GM18909 (cell line): ENCODE measurements around the gene POLE.

Experiments used
- ATAC-seq: cut with Tn5 transposase; IDR thresholded peaks from one replicate; pipeline ENCODE4 v1.9.1; 2021; ENCODE audit warnings: mild to moderate bottlenecking; ENCODE audit not compliant: unreplicated experiment, poor library complexity

Gene POLE

GRCh38 chr12:132617822-132618682, 69.1 kb downstream of the POLE start:
- no peak for ATAC-seq

GRCh38 chr12:132617135-132617701, 69.9 kb downstream of the POLE start:
- no peak for ATAC-seq

- no peak for ATAC-seq
These were observed 71.5 kb downstream of the POLE start for GRCh38 chr12:132615579-132616038.

DNA sequence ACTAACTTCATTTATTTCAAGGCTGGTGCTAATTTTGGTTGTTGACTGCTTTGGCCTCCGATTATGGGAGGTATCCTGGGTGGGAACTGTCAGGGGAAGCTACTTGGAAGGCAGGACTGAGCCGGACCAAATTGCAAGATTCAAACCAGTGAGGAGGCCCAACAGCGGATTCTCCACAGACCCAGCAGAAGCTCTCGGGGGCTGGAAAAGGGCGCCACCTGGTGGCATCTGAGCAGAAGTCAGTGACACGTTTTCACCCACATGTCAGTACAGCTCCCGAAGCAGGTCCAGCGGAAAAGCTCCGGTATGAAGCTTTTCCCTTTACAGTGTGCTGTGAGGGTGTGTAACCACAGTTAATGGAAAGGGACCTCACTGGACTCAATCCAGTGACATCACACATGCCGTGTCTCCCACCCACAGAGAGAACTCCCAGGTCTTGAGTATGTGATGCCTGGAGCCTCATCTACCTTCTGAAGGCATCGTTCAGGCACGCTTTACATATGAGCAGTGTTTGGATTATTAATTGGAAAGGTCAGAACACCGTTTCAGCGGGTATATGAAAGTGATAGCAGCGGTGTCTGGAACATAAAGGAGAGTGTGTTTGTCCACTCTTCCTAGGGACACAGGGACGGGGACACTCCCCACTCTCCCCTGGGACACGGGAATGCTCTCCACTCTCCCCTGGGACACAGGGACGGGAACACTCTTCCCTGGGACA, 72.1 kb downstream of the POLE start:
- no peak for ATAC-seq

DNA sequence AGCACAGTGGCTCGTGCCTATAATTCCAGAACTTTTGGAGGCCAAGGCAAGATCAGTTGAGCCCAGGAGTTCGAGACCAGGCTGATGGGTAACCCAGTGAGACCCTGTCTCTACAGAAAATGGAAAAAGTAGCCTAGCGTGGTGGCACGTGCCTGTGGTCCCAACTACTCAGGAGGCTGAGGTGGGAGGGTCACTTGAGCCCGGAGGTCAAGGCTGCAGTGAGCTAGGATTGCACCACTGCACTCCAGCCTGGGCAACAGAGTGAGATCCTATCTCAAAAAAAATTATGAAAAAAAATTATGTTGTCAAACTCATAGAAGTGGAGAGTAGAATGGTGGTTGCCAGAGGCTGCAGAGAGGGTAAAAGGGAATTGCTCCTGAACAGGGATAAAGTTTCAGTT, 73.1 kb downstream of the POLE start:
- no peak for ATAC-seq

DNA sequence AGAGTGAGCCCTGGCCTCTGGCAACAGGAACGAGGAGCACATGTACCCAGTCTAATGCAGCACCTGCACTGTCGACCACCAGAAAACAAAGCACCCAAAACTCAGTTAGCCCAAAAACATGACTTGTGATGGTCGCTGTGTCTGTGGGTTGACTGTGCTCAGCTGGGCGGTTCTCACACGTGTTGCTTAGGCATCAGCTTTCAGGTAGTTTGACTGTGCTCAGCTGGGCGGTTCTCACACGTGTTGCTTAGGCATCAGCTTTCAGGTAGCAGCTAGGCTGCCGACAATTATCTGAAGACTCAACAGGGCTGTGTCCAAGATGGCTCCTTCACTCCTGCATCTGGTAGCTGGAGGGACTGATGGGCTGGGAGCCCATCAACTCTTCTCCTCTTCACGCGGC, 75.5 kb downstream of the POLE start:
- no peak for ATAC-seq

DNA sequence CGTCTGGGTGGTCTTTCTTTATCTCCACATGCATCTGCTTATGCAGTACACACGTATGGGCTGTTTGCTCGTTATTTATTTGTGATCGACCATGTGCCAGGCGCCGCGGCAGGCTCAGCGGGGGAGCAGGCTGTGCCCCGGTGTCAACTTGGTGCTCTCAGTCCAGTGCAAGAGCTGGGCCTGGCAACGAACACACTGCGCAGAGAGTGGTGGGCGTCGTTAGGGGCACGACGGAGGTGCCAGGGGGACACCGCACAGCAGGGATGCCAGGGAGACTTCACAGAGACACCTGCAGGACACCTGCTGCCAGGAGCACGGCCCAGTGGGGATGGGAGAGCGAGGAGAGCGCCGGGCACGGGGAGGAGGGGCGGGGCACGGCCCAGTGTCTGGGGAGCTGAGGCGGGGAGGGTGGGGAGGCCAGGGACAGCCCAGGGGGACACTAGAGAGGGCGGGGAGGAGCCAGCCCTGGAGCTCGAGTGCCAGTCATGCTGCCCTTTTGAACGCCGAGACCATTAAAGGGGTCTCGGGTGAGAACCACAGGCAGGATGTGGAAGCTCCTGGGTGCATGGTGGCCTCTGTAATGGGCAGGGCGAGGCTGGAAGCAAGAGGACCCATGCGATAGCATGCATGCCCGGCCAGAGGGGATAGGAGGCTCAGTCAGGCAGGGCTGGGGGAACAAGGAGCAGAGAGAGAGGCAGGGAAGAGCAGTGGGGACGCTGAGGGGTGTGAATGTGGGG, 76.1 kb downstream of the POLE start:
- ATAC-seq = no peak

DNA sequence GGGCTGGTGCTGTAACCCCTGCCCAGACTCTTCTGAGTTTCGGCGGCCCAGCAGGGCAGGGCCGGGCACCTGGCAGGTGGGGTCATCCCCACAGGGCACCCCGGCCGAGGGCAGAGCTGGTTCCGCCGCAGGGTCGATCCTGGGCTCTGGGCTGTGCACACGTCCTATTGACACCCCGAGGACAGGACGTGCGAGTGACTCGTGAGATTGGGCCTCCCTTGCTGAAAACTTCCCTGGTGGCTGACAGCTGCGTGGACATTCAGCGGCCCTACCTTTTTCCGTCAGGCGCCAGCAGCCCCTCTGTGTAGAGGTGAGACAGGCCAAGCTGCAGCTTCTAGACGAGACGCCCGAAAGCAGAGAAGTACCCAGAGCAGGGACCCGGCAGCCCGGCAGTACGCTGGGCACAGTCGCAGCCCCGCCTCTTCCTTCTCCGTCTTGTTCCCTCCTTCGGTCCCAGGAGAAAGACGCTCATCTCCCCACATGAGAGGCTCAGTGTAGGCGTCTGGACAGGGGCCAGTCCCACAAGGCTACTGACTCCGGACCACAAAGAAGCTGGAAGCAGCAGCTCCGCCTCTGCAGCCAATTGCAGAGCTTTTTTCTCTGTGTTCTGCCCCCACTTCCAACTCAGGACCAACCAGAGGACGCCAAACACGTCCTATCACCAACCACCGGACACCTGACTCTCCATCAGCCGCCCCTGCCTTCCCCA, 76.9 kb downstream of the POLE start, which contains the start of gene LRCOL1:
Gene LRCOL1, minus strand, starts transcription at position 532 of the 709 bp plus-strand sequence. CDS start 4,331 bp downstream, outside the sequence.
- no peak for ATAC-seq

- ATAC-seq = no peak
These were observed 78.6 kb downstream of the POLE start for GRCh38 chr12:132608231-132609171.

DNA sequence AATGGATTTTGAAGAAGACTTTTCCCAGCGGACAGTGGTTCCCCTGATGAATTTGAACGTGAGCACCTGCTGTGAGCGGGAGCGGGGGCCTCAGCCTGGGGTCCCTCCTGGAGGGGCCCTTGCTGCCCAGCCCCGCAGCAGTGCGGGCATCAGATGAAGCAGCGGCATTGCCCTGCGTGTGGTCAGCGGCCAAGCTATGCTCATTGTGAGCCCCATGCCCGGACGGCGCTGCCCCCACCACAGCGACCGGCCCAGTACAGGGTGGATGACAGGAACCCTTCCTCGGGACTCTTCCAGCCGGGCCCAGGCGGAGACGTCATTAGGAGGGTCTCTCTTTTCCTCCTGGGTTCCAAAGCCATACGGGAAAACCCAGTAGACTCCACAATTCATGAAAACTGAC, 80.2 kb downstream of the POLE start:
- ATAC-seq = no peak

DNA sequence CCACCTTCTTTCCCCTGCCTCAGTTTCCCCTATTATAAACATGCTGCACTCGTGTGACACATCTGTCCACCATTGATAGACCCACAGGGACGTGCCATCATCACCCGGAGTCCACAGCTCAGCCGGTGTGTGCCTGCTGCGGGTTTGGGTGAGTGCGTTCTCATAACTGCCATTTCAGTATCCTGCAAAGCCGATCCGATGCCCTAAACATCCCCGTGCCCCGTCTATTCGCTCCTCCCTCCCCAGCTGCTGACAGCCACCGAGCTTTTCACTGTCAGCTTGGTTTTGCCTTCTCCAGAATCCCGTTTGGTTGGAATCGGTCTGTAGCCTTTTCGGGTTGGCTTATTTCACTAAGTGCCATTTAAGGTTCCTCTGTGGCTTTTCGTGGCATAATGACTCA, 80.7 kb downstream of the POLE start:
- ATAC-seq = no peak

GRCh38 chr12:132605892-132606291, 81.2 kb downstream of the POLE start:
- ATAC-seq = no peak

GRCh38 chr12:132604668-132605441, 82.3 kb downstream of the POLE start:
- ATAC-seq = no peak

GRCh38 chr12:132604151-132604618, 83.0 kb downstream of the POLE start:
- no peak for ATAC-seq

GRCh38 chr12:132603240-132604150, 83.6 kb downstream of the POLE start:
- ATAC-seq = no peak

GRCh38 chr12:132602572-132603239, 84.4 kb downstream of the POLE start:
- no peak for ATAC-seq
